Upper lobe of left lung (tissue), 6 donors: ENCODE results near the gene SOX11. TPM values are rescaled to one million over a fixed set of nuclear protein-coding genes. Genes with fewer than 3 reads are reported as not detected.

Source experiments
- ATAC-seq, 2 donors: fragments of 200-7000 bp; cut with Tn5 transposase; one replicate each; pipeline ENCODE4 v1.9.1; 2022; ENCODE audit warnings: mild to moderate bottlenecking in 2 of 2, moderate library complexity in 2 of 2; ENCODE audit not compliant: low FRiP score in 2 of 2
- DNase-seq, 2 donors: peaks; one replicate each; pipeline ENCODE4 v3.0.0-alpha.2; 2019 to 2020
- H3K27ac ChIP-seq, 4 donors: fragments of 200-600 bp; sonication (generic); one replicate each; pipeline ENCODE4 v1.5.1; 2016 to 2019
- H3K27me3 ChIP-seq, 4 donors: fragments of 200-600 bp; sonication (generic); one replicate each; pipeline ENCODE4 v1.5.1; 2017 to 2019
- H3K36me3 ChIP-seq, 4 donors: fragments of 200-600 bp; sonication (generic); one replicate each; pipeline ENCODE4 v1.5.1; 2016 to 2019
- H3K4me1 ChIP-seq, 4 donors: fragments of 200-600 bp; sonication (generic); one replicate each; pipeline ENCODE4 v1.5.1; 2018 to 2019
- H3K4me3 ChIP-seq, 4 donors: fragments of 200-600 bp; sonication (generic); one replicate each; pipeline ENCODE4 v1.5.1; 2017 to 2019; ENCODE audit warnings: mild to moderate bottlenecking in 2 of 4, moderate library complexity in 1 of 4
- H3K9me3 ChIP-seq, 4 donors: fragments of 200-600 bp; sonication (generic); one replicate each; pipeline ENCODE4 v1.5.1; 2018 to 2019
- EP300 ChIP-seq, 4 donors: sonication (generic); formaldehyde crosslinking; IDR thresholded peaks; one replicate each; pipeline ENCODE4 v1.5.1; 2017; ENCODE audit warnings: antibody characterized with exemption in 4 of 4, control low read depth in 2 of 4
- POLR2A ChIP-seq, 4 donors: fragments of 450-650 bp; IDR thresholded peaks; one replicate each; pipeline ENCODE4 v1.5.1; 2016 to 2017; ENCODE audit warnings: antibody characterized with exemption in 4 of 4, mild to moderate bottlenecking in 2 of 4
- POLR2AphosphoS5 ChIP-seq, 2 donors: sonication (generic); formaldehyde crosslinking; IDR thresholded peaks; one replicate each; pipeline ENCODE4 v1.5.1; 2017; ENCODE audit warnings: antibody characterized with exemption in 2 of 2
- WGBS, 2 donors: methylation state at CpG; one replicate each; pipeline ENCODE4 v1.1.5; 2017 to 2018; 5-methylcytosine and 5-hydroxymethylcytosine counted together
- total RNA-seq, 6 donors: library from RNA; depleted of rRNA in 4 of 6; stranded (reverse); fragments of >200 nt in 4 of 6; gene quantifications; one replicate each; pipeline versions ENCODE4 v1.1.0 to v1.2.1, GENCODE V29; 2016 to 2021
- TF ChIP-seq, protein P1 (sequence below), 6 experiments: fragments of 450-650 bp in 4 of 6; fragments of 200-600 bp in 2 of 6; sonication (generic) in 2 of 6; IDR thresholded peaks; one replicate each; pipeline ENCODE4 v1.5.1; 2016 to 2019; ENCODE audit warnings: antibody characterized with exemption in 6 of 6
- donor health status: DM: no; HTN: no; CAD: no; lungs with moderate emphysema.
- donor health status: DM: no; HTN: yes; CAD: no; lungs with severe emphysema.

Gene SOX11
- total RNA-seq, 6 donors from 2014 or later = 0.06 to 0.13 TPM; not detected in 4

DNA sequence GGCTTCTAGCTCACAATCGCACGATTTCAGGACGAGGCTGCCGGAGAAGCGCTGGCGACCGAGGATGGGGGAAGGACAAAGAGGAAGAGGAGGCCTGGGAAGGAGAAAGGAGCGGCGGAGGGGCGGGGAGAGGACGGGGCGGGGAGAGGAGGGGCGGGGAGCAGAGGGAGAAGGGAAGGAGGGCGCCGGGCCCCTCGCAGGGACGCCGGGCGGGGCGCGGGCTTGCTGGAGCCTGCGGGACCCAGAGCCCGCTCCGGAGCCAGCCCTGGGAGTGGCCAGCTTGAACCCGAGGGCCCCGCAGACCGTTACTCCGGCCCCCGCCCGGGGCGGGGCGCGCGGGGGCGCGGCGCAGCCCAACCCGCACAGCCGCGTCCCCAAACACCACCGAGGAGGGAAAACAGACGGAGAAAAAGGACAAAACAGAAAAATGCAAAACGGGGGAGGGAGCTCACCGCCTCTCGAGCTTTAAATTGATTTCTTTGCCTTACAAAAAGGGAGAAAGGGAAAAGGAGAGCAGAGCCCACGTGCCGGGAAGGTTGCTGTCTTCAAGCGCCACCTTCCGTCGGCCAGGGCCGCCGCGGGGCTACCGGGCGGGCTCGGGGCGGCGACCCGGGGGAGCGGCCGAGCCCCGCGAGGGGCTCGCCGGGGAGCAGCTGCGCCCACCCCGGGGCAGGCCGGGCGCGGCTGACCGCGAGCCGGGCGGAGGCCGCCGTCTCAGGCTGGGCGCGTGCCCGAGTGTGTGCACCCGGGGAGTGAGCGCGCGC lies 781 bp upstream of the SOX11 start:
- peak in 1 of 2 donors; percentile 79 for DNase-seq
- H3K4me1 ChIP-seq = peaks cover 27 to 41% (median 35%) of the 10 kb centered on the region in 4 donors
- 3% methylated on average over 41 to 45 of the region's 83 CpGs for WGBS, 2 donors

DNA sequence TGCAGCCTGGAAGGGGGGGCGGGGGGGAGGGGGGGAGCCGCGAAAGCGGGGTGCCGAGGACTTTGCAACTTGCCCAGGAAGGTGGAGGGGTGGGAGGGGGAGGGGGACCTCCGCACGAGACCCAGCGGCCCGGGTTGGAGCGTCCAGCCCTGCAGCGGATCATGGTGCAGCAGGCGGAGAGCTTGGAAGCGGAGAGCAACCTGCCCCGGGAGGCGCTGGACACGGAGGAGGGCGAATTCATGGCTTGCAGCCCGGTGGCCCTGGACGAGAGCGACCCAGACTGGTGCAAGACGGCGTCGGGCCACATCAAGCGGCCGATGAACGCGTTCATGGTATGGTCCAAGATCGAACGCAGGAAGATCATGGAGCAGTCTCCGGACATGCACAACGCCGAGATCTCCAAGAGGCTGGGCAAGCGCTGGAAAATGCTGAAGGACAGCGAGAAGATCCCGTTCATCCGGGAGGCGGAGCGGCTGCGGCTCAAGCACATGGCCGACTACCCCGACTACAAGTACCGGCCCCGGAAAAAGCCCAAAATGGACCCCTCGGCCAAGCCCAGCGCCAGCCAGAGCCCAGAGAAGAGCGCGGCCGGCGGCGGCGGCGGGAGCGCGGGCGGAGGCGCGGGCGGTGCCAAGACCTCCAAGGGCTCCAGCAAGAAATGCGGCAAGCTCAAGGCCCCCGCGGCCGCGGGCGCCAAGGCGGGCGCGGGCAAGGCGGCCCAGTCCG lies 540 bp downstream of the SOX11 start:
- H3K36me3 ChIP-seq = no peaks in the 10 kb centered on the region
- no peaks in the 10 kb centered on the region for H3K9me3 ChIP-seq
- peaks cover 35 to 52% (median 43%) of the 10 kb centered on the region in 4 donors for H3K4me1 ChIP-seq
- ATAC-seq (no peak), DNase-seq (peak in 1 of 2 donors; percentile 78)
- peak overlapping the region in 3 of 4 donors; percentile 30 to 39 (median 37) for H3K4me3 ChIP-seq
- H3K27me3 ChIP-seq = peaks cover 4 to 57% (median 32%) of the 10 kb centered on the region in 4 donors
- no peak for TF ChIP-seq EP300 (IDR thresholded peaks at IDR 0.05)
- no peak for TF ChIP-seq POLR2AphosphoS5 (IDR thresholded peaks at IDR 0.05)
- no peak overlapping the region for H3K27ac ChIP-seq
- 0 to 15% methylated on average over 7 to 63 of the region's 69 CpGs for WGBS, 2 donors

More for the DNA sequence above, 781 bp upstream of the SOX11 start:
- Histone ChIP-seq H3K36me3 (no peaks in the 10 kb centered on the region), H3K27me3 (peaks cover 2 to 46% (median 28%) of the 10 kb centered on the region in 4 donors), H3K27ac (no peak overlapping the region), H3K4me3 (peak overlapping the region in 3 of 4 donors; percentile 30 to 39 (median 37)), H3K9me3 (no peaks in the 10 kb centered on the region)
- ATAC-seq = no peak
- TF ChIP-seq, protein P1, sequence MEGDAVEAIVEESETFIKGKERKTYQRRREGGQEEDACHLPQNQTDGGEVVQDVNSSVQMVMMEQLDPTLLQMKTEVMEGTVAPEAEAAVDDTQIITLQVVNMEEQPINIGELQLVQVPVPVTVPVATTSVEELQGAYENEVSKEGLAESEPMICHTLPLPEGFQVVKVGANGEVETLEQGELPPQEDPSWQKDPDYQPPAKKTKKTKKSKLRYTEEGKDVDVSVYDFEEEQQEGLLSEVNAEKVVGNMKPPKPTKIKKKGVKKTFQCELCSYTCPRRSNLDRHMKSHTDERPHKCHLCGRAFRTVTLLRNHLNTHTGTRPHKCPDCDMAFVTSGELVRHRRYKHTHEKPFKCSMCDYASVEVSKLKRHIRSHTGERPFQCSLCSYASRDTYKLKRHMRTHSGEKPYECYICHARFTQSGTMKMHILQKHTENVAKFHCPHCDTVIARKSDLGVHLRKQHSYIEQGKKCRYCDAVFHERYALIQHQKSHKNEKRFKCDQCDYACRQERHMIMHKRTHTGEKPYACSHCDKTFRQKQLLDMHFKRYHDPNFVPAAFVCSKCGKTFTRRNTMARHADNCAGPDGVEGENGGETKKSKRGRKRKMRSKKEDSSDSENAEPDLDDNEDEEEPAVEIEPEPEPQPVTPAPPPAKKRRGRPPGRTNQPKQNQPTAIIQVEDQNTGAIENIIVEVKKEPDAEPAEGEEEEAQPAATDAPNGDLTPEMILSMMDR (IDR thresholded peaks at IDR 0.05) = no peak
- TF ChIP-seq POLR2A (IDR thresholded peaks at IDR 0.05) (no peak), POLR2AphosphoS5 (IDR thresholded peaks at IDR 0.05) (no peak), EP300 (IDR thresholded peaks at IDR 0.05) (no peak)

DNA sequence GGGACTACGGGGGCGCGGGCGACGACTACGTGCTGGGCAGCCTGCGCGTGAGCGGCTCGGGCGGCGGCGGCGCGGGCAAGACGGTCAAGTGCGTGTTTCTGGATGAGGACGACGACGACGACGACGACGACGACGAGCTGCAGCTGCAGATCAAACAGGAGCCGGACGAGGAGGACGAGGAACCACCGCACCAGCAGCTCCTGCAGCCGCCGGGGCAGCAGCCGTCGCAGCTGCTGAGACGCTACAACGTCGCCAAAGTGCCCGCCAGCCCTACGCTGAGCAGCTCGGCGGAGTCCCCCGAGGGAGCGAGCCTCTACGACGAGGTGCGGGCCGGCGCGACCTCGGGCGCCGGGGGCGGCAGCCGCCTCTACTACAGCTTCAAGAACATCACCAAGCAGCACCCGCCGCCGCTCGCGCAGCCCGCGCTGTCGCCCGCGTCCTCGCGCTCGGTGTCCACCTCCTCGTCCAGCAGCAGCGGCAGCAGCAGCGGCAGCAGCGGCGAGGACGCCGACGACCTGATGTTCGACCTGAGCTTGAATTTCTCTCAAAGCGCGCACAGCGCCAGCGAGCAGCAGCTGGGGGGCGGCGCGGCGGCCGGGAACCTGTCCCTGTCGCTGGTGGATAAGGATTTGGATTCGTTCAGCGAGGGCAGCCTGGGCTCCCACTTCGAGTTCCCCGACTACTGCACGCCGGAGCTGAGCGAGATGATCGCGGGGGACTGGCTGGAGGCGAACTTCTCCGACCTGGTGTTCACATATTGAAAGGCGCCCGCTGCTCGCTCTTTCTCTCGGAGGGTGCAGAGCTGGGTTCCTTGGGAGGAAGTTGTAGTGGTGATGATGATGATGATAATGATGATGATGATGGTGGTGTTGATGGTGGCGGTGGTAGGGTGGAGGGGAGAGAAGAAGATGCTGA lies 1.4 kb downstream of the SOX11 start:
- ATAC-seq (no peak), DNase-seq (peak in 1 of 2 donors; percentile 85)
- Histone ChIP-seq H3K27ac (no peak overlapping the region), H3K4me1 (peaks cover 35 to 52% (median 43%) of the 10 kb centered on the region in 4 donors), H3K4me3 (peak overlapping the region in 2 of 4 donors; percentile 37 to 39), H3K9me3 (no peaks in the 10 kb centered on the region), H3K36me3 (no peaks in the 10 kb centered on the region), H3K27me3 (peaks cover 4 to 57% (median 32%) of the 10 kb centered on the region in 4 donors)
- WGBS, 2 donors = 5 to 8% methylated on average over 21 to 97 of the region's 102 CpGs
- TF ChIP-seq EP300 (IDR thresholded peaks at IDR 0.05) (no peak), POLR2A (IDR thresholded peaks at IDR 0.05) (no peak), POLR2AphosphoS5 (IDR thresholded peaks at IDR 0.05) (no peak)
- TF ChIP-seq, protein P1 (IDR thresholded peaks at IDR 0.05) = no peak

DNA sequence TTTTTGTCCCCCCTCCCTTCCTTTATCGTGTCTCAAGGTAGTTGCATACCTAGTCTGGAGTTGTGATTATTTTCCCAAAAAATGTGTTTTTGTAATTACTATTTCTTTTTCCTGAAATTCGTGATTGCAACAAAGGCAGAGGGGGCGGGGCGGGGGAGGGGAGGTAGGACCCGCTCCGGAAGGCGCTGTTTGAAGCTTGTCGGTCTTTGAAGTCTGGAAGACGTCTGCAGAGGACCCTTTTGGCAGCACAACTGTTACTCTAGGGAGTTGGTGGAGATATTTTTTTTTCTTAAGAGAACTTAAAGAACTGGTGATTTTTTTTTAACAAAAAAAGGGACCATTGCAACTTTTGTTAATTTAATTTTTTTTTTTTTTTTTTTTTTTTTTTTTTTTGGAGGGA lies 2.1 kb downstream of the SOX11 start:
- Histone ChIP-seq H3K9me3 (no peaks in the 10 kb centered on the region), H3K27me3 (peaks cover 4 to 57% (median 32%) of the 10 kb centered on the region in 4 donors), H3K4me3 (no peak overlapping the region), H3K36me3 (no peaks in the 10 kb centered on the region), H3K27ac (no peak overlapping the region), H3K4me1 (peaks cover 35 to 52% (median 43%) of the 10 kb centered on the region in 4 donors)
- ATAC-seq = no peak
- WGBS, 2 donors = 4 to 6% methylated on average over 9 of the region's 9 CpGs
- no peak for TF ChIP-seq POLR2A (IDR thresholded peaks at IDR 0.05)
- TF ChIP-seq EP300 (IDR thresholded peaks at IDR 0.05) = no peak
- TF ChIP-seq POLR2AphosphoS5 (IDR thresholded peaks at IDR 0.05) = no peak
- no peak for DNase-seq

DNA sequence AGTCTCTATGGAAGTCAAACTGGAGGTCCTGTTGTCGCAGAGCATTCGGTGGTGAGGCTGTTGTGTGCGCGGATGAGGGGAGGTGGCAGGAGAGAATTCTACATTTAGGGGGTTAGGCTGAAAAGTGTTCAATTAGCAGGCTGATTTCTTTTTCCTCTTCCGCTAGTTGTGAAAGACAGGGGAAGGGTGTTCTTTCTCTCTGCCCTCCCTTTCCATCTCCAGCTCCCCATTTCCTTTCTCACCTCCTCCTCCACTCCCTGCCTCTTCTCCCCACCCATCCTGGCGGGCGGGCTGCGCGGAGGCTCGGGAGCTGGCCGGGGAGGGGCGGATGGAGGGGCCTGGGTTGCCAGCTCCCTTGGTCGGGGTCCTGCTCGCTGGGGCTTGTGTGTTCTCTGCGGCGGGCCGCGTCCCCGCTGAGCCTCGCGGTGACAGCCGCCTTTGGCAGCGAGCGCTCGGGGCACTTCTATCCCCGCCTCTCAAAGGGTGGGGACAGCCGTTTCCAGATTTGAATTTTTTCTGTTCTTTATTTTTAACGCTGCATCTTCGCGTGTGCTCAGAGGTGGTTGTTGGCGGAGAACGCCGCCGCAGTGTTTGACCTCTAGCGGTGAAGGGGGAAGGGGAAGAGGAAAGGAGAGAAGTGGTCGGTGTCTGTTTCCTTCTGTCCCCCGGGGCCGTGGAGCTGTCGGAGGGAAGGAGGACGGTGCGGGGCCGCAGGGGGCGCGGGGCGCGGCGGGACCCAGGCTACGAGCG lies 3.6 kb downstream of the SOX11 start:
- peaks cover 35 to 50% (median 43%) of the 10 kb centered on the region in 4 donors for H3K4me1 ChIP-seq
- H3K27me3 ChIP-seq = peaks cover 4 to 55% (median 32%) of the 10 kb centered on the region in 4 donors
- WGBS, 2 donors = 5 to 8% methylated on average over 32 to 42 of the region's 49 CpGs
- peak in 1 of 2 donors; percentile 77 for DNase-seq
- H3K27ac ChIP-seq = no peak overlapping the region
- ATAC-seq = no peak
- TF ChIP-seq POLR2A (IDR thresholded peaks at IDR 0.05) = no peak
- TF ChIP-seq, protein P1 (IDR thresholded peaks at IDR 0.05) = no peak
- TF ChIP-seq POLR2AphosphoS5 (IDR thresholded peaks at IDR 0.05) = no peak
- no peak for TF ChIP-seq EP300 (IDR thresholded peaks at IDR 0.05)
- peak overlapping the region in 3 of 4 donors; percentile 3 to 41 (median 41) for H3K4me3 ChIP-seq
- H3K9me3 ChIP-seq = no peaks in the 10 kb centered on the region
- H3K36me3 ChIP-seq = no peaks in the 10 kb centered on the region
